SK-N-SH (cell line): Measurements from ENCODE around the gene SIK2. TPM values are rescaled to one million over a fixed set of nuclear protein-coding genes. Genes with fewer than 3 reads are reported as not detected.

Experiments used
- CTCF ChIA-PET: fragments of 300-600, 350-600 bp; formaldehyde crosslinking; extraction: SDS; loops from one replicate; lab custom pipeline; 2021; lab: Yijun Ruan, JAX
- POLR2A ChIA-PET: fragments of 350-600 bp; sonication (Branson Sonifier 250); formaldehyde crosslinking; extraction: SDS; loops from one replicate; lab custom pipeline; 2020; ENCODE audit warnings: antibody characterized with exemption, inconsistent platforms; lab: Yijun Ruan, JAX
- DNase-seq: peaks from one replicate; pipeline ENCODE4 v3.0.0; 2012
- H2AFZ ChIP-seq: fragments of 200-600 bp; sonication (generic); 2 replicates; pipeline ENCODE4 v1.8.1; 2016; ENCODE audit warnings: antibody characterized with exemption, mild to moderate bottlenecking, low read depth
- H3F3A ChIP-seq: fragments of 200-600 bp; sonication (generic); replicated peaks from 2 replicates; pipeline ENCODE3; 2016; ENCODE audit warnings: antibody characterized with exemption, mild to moderate bottlenecking; ENCODE audit not compliant: insufficient read depth
- H3K27ac ChIP-seq, 2 experiments: fragments of 200-500 bp in 1 of 2; fragments of 200-600 bp in 1 of 2; sonication (Bioruptor generic) in 1 of 2; sonication (generic), shearing (Covaris generic) in 1 of 2; 2 replicates each; pipeline versions ENCODE4 v1.5.1 to v1.6.1; 2014 to 2016; ENCODE audit warnings: low read depth in 2 of 2, inconsistent platforms in 1 of 2, low read length in 1 of 2, mild to moderate bottlenecking in 1 of 2, mixed read lengths in 1 of 2
- H3K27me3 ChIP-seq: fragments of 200-600 bp; sonication (generic), shearing (Covaris generic); 2 replicates; pipeline ENCODE4 v1.6.1; 2016; ENCODE audit warnings: mixed run types; ENCODE audit not compliant: insufficient read depth
- H3K36me3 ChIP-seq, 2 experiments: fragments of 200-500 bp in 1 of 2; fragments of 200-600 bp in 1 of 2; sonication (Bioruptor generic) in 1 of 2; sonication (generic) in 1 of 2; replicated peaks in 1 of 2; 2 replicates each; pipeline versions ENCODE3 to v1.5.1; 2014 to 2016; ENCODE audit warnings: low read length in 1 of 2, mild to moderate bottlenecking in 1 of 2; ENCODE audit not compliant: insufficient read depth in 2 of 2, control insufficient read depth in 1 of 2
- H3K4me1 ChIP-seq, 2 experiments: fragments of 200-500 bp in 1 of 2; fragments of 200-600 bp in 1 of 2; sonication (Bioruptor generic) in 1 of 2; sonication (generic), shearing (Covaris generic) in 1 of 2; 2 replicates each; pipeline versions ENCODE4 v1.5.1 to v1.6.1; 2014 to 2016; ENCODE audit warnings: low read depth in 1 of 2, low read length in 1 of 2, mixed run types in 1 of 2; ENCODE audit not compliant: insufficient read depth in 2 of 2, control insufficient read depth in 1 of 2
- H3K4me2 ChIP-seq: fragments of 200-600 bp; sonication (generic), shearing (Covaris generic); 2 replicates; pipeline ENCODE4 v1.6.1; 2017; ENCODE audit warnings: mixed run types
- H3K4me3 ChIP-seq, 2 experiments: fragments of 200-500 bp in 1 of 2; fragments of 200-600 bp in 1 of 2; sonication (Bioruptor generic) in 1 of 2; sonication (generic), shearing (Covaris generic) in 1 of 2; 2 replicates each; pipeline versions ENCODE4 v1.5.1 to v1.8.1; 2014 to 2016; ENCODE audit warnings: low read depth in 2 of 2, inconsistent platforms in 1 of 2, low read length in 1 of 2, mild to moderate bottlenecking in 1 of 2, mixed read lengths in 1 of 2, moderate library complexity in 1 of 2
- H3K79me2 ChIP-seq: fragments of 200-600 bp; sonication (generic); 2 replicates; pipeline ENCODE4 v1.8.1; 2017; ENCODE audit warnings: mild to moderate bottlenecking; ENCODE audit not compliant: insufficient read depth
- H3K9ac ChIP-seq: fragments of 200-600 bp; sonication (generic); 2 replicates; pipeline ENCODE4 v1.6.1; 2017; ENCODE audit warnings: mixed run types
- H3K9me2 ChIP-seq: fragments of 200-600 bp; sonication (generic); 2 replicates; pipeline ENCODE4 v1.6.1; 2017; ENCODE audit warnings: mixed run types
- H3K9me3 ChIP-seq: fragments of 200-600 bp; sonication (generic); 2 replicates; pipeline ENCODE4 v1.6.1; 2017; ENCODE audit warnings: mixed run types, mild to moderate bottlenecking, moderate library complexity
- H4K20me1 ChIP-seq: fragments of 200-600 bp; sonication (generic); 2 replicates; pipeline ENCODE4 v1.6.1; 2017; ENCODE audit warnings: mild to moderate bottlenecking, mixed run types; ENCODE audit not compliant: insufficient read depth
- CHD2 ChIP-seq: fragments of 150-350 bp; IDR thresholded peaks from 2 replicates; pipeline ENCODE4 v1.6.1; 2018; ENCODE audit warnings: low read length; ENCODE audit not compliant: partially characterized antibody
- ELF1 ChIP-seq: IDR thresholded peaks from 2 replicates; pipeline ENCODE4 v1.4.0; 2012
- GATA2 ChIP-seq: sonication (generic); formaldehyde crosslinking; IDR thresholded peaks from 2 replicates; pipeline ENCODE4 v1.5.0; 2020; ENCODE audit warnings: mild to moderate bottlenecking, missing genetic modification reagents
- SIN3A ChIP-seq: IDR thresholded peaks from 2 replicates; pipeline ENCODE4 v1.6.1; 2012; ENCODE audit warnings: low read depth, mild to moderate bottlenecking, low read length, moderate library complexity, borderline replicate concordance
- WGBS: methylation state at CpG from one replicate; pipeline ENCODE4 v1.1.6; 2017; ENCODE audit warnings: low lambda C conversion rate; 5-methylcytosine and 5-hydroxymethylcytosine counted together
- polyA plus RNA-seq, 3 experiments: library from polyadenylated mRNA; depleted of rRNA; stranded (reverse); fragments of >200 nt; gene quantifications; 2 replicates each; pipeline ENCODE4 v1.2.3, GENCODE V29; 2012
- TF ChIP-seq, protein P1 (sequence below): IDR thresholded peaks from 2 replicates; pipeline ENCODE4 v1.6.1; 2012; ENCODE audit warnings: mild to moderate bottlenecking, low read depth, low read length, moderate library complexity
- TF ChIP-seq, protein P2 (sequence below): IDR thresholded peaks from 2 replicates; pipeline ENCODE4 v1.4.0; 2012; ENCODE audit warnings: low read depth, borderline replicate concordance
- TF ChIP-seq, protein P3 (sequence below): IDR thresholded peaks from 2 replicates; pipeline ENCODE4 v1.4.0; 2012; ENCODE audit warnings: low read depth, borderline replicate concordance
- TF ChIP-seq, protein P4 (sequence below): IDR thresholded peaks from 2 replicates; pipeline ENCODE4 v1.4.0; 2012; ENCODE audit warnings: low read depth

The SIK2 gene
- polyA plus RNA-seq, 1 of the 3 experiments (the other 2 are of a cell fraction): 8.9 TPM

DNA sequence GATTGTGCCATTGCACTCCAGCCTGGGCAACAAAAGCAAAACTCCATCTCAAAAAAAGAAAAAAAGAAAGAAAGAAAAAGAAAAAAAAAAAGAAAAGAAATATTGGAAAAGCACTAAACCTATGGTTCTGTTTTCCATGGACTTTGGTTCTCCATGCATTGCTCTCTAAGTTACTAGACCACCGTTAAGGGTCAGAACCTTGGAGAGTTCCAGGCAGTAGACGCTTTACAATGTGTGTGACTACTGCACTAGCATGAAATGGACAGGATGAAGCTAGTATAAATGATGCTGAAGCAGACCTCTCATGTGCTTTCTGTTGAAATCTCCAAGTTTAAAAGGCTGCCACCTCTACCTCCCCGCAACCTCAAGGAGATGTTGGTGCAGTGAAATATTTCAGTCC is 63.5 kb downstream of the SIK2 start:
- no peak overlapping the region for H3K4me3 ChIP-seq
- no peaks in the 10 kb centered on the region for H3K9me3 ChIP-seq
- TF ChIP-seq, protein P1, sequence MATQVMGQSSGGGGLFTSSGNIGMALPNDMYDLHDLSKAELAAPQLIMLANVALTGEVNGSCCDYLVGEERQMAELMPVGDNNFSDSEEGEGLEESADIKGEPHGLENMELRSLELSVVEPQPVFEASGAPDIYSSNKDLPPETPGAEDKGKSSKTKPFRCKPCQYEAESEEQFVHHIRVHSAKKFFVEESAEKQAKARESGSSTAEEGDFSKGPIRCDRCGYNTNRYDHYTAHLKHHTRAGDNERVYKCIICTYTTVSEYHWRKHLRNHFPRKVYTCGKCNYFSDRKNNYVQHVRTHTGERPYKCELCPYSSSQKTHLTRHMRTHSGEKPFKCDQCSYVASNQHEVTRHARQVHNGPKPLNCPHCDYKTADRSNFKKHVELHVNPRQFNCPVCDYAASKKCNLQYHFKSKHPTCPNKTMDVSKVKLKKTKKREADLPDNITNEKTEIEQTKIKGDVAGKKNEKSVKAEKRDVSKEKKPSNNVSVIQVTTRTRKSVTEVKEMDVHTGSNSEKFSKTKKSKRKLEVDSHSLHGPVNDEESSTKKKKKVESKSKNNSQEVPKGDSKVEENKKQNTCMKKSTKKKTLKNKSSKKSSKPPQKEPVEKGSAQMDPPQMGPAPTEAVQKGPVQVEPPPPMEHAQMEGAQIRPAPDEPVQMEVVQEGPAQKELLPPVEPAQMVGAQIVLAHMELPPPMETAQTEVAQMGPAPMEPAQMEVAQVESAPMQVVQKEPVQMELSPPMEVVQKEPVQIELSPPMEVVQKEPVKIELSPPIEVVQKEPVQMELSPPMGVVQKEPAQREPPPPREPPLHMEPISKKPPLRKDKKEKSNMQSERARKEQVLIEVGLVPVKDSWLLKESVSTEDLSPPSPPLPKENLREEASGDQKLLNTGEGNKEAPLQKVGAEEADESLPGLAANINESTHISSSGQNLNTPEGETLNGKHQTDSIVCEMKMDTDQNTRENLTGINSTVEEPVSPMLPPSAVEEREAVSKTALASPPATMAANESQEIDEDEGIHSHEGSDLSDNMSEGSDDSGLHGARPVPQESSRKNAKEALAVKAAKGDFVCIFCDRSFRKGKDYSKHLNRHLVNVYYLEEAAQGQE: peak; percentile 96
- TF ChIP-seq, protein P2, sequence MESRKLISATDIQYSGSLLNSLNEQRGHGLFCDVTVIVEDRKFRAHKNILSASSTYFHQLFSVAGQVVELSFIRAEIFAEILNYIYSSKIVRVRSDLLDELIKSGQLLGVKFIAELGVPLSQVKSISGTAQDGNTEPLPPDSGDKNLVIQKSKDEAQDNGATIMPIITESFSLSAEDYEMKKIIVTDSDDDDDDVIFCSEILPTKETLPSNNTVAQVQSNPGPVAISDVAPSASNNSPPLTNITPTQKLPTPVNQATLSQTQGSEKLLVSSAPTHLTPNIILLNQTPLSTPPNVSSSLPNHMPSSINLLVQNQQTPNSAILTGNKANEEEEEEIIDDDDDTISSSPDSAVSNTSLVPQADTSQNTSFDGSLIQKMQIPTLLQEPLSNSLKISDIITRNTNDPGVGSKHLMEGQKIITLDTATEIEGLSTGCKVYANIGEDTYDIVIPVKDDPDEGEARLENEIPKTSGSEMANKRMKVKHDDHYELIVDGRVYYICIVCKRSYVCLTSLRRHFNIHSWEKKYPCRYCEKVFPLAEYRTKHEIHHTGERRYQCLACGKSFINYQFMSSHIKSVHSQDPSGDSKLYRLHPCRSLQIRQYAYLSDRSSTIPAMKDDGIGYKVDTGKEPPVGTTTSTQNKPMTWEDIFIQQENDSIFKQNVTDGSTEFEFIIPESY: no peak
- CTCF ChIA-PET: no interaction called here
- H3K4me1 ChIP-seq: peaks cover 4% of the 10 kb centered on the region in 2 experiments; a peak in 2 of 4 replicates
- POLR2A ChIA-PET: no interaction called here
- no peak overlapping the region for H2AFZ ChIP-seq
- peaks cover 6% of the 10 kb centered on the region for H4K20me1 ChIP-seq
- H3K9me2 ChIP-seq: no peaks in the 10 kb centered on the region
- no peaks in the 10 kb centered on the region for H3K27me3 ChIP-seq
- WGBS: 88% methylated on average over 3 of the region's 3 CpGs
- no peak overlapping the region for H3K27ac ChIP-seq
- H3K36me3 ChIP-seq: peaks cover 0 to 17% of the 10 kb centered on the region in 2 experiments
- no peak for DNase-seq
- H3K4me2 ChIP-seq: no peak overlapping the region
- H3F3A ChIP-seq: no peaks in the 10 kb centered on the region
- H3K9ac ChIP-seq: no peak overlapping the region
- H3K79me2 ChIP-seq: peaks cover 15% of the 10 kb centered on the region; the same call in 1 of the 2 replicates

DNA sequence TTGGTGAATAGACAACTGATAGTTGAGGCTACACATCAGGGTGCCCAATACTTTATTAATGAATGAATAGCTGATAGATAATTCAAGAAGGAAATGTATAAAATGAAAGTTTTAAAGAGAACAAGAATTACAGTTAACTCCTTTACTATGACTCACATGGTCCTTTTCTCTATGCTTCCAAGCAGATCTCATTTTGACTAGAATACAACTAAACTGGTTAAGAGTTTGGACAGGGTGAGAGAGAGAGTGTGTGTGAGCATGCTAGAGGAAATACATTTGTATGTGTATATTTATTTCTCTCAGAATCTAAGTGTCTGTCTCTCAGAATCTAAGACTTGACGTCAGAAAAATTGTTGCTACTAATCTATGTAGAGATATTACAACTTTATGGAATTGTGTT is 66.7 kb downstream of the SIK2 start:
- no peak overlapping the region for H3K4me2 ChIP-seq
- H3K9me3 ChIP-seq: no peaks in the 10 kb centered on the region
- no peaks in the 10 kb centered on the region for H3F3A ChIP-seq
- H3K4me1 ChIP-seq: peaks cover 0 to 2% of the 10 kb centered on the region in 2 experiments; a peak in 2 of 4 replicates
- no peak for DNase-seq
- 93% methylated on average over 1 of the region's 1 CpG for WGBS
- H2AFZ ChIP-seq: no peak overlapping the region
- peaks cover 6% of the 10 kb centered on the region for H4K20me1 ChIP-seq
- POLR2A ChIA-PET: no interaction called here
- H3K36me3 ChIP-seq: peaks cover 10 to 20% of the 10 kb centered on the region in 2 experiments
- H3K4me3 ChIP-seq: no peak overlapping the region
- H3K9me2 ChIP-seq: no peaks in the 10 kb centered on the region
- TF ChIP-seq, protein P3, sequence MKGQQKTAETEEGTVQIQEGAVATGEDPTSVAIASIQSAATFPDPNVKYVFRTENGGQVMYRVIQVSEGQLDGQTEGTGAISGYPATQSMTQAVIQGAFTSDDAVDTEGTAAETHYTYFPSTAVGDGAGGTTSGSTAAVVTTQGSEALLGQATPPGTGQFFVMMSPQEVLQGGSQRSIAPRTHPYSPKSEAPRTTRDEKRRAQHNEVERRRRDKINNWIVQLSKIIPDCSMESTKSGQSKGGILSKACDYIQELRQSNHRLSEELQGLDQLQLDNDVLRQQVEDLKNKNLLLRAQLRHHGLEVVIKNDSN: no peak
- TF ChIP-seq, protein P2: no peak
- TF ChIP-seq CHD2 (no peak), GATA2 (no peak), SIN3A (no peak), ELF1 (no peak)
- TF ChIP-seq, protein P4, sequence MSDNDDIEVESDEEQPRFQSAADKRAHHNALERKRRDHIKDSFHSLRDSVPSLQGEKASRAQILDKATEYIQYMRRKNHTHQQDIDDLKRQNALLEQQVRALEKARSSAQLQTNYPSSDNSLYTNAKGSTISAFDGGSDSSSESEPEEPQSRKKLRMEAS: no peak
- TF ChIP-seq, all 33 proteins: peak for 0
- Histone ChIP-seq H3K9ac (no peak overlapping the region), H3K79me2 (peaks cover 11% of the 10 kb centered on the region; the same call in 1 of the 2 replicates), H3K27me3 (no peaks in the 10 kb centered on the region), H3K27ac (no peak overlapping the region)
- CTCF ChIA-PET: interaction anchor here (0.9 kb wide), 1 partner anchor 108 kb away, joined by 3 read pairs; no protein-coding TSS in a partner anchor
